Stomach (tissue), 4 donors: ENCODE measurements around the gene KLHL4.

Source experiments
- CTCF ChIP-seq, 7 experiments: fragments of 450-650 bp in 4 of 7; fragments of 200-600 bp in 3 of 7; sonication (generic) in 3 of 7; IDR thresholded peaks; one replicate each; pipeline ENCODE4 v1.5.1; 2016 to 2019; ENCODE audit warnings: antibody characterized with exemption in 7 of 7, control low read depth in 2 of 7, mild to moderate bottlenecking in 1 of 7
- EP300 ChIP-seq: sonication (generic); formaldehyde crosslinking; IDR thresholded peaks from one replicate; pipeline ENCODE4 v1.6.1; 2017; ENCODE audit warnings: antibody characterized with exemption
- POLR2A ChIP-seq, 4 donors: fragments of 450-650 bp; IDR thresholded peaks; one replicate each; pipeline ENCODE4 v1.6.1; 2016; ENCODE audit warnings: antibody characterized with exemption in 4 of 4, control low read depth in 2 of 4, mild to moderate bottlenecking in 1 of 4, moderate library complexity in 1 of 4
- POLR2AphosphoS5 ChIP-seq, 3 donors: sonication (generic); formaldehyde crosslinking; IDR thresholded peaks; one replicate each; pipeline ENCODE4 v1.6.1; 2016; ENCODE audit warnings: antibody characterized with exemption in 3 of 3

GRCh38 chrX:87693204-87693603, 175.6 kb downstream of the KLHL4 start:
- TF ChIP-seq CTCF (IDR thresholded peaks at IDR 0.05) (no peak), POLR2A (IDR thresholded peaks at IDR 0.05) (no peak), EP300 (no peak), POLR2AphosphoS5 (IDR thresholded peaks at IDR 0.05) (no peak)
